NCI-H1930 (cell line): ENCODE results near the gene TMEM203.
"Not testable (repeated sequence)": the region's sequence is repeated elsewhere in the genome, so short reads cannot be mapped to it uniquely, and the experiment has no call there.

ENCODE experiments used
- DNase-seq, 2 experiments: peaks; one replicate each; lab custom pipeline; 2025; lab: John Stamatoyannopoulos, UW

TMEM203 gene

GRCh38 chr9:137205126-137206069 is at the start of gene TMEM203, which contains the start of gene NDOR1:
TMEM203 (minus strand) TSS chr9:137205648; CDS start chr9:137205414, 234 bp downstream.
NDOR1 (plus strand) TSS chr9:137205700; CDS start chr9:137205778, 78 bp downstream.
- DNase-seq: peak; percentile 70 to 80

- peak; percentile 69 to 89 for DNase-seq
Measured at GRCh38 chr9:137254624-137255447, 49.4 kb upstream of the TMEM203 start, which contains the start of gene NELFB. NELFB (plus strand) TSS chr9:137255327.

GRCh38 chr9:137253717-137254623 is 48.5 kb upstream of the TMEM203 start:
- no peak for DNase-seq

GRCh38 chr9:137252555-137253506 is 47.4 kb upstream of the TMEM203 start:
- no peak for DNase-seq

- DNase-seq: no peak
Measured at GRCh38 chr9:137251490-137252268, 46.2 kb upstream of the TMEM203 start.

- no peak for DNase-seq
Measured at GRCh38 chr9:137251194-137251461, 45.7 kb upstream of the TMEM203 start, which contains the start of gene STPG3. STPG3 (plus strand) TSS chr9:137251286; CDS start chr9:137251287, 1 bp downstream.

- DNase-seq: no peak
Measured at GRCh38 chr9:137250329-137251193, 45.1 kb upstream of the TMEM203 start.

GRCh38 chr9:137247916-137248175 is 42.4 kb upstream of the TMEM203 start:
- no peak for DNase-seq

GRCh38 chr9:137247135-137247915 is 41.9 kb upstream of the TMEM203 start:
- DNase-seq: no peak

- no peak for DNase-seq
Measured at GRCh38 chr9:137245450-137246421, 40.3 kb upstream of the TMEM203 start.

- DNase-seq: no peak
Measured at GRCh38 chr9:137244486-137245449, 39.3 kb upstream of the TMEM203 start.

GRCh38 chr9:137243626-137244485 is 38.4 kb upstream of the TMEM203 start:
- no peak for DNase-seq

- not testable (repeated sequence) for DNase-seq
Measured at GRCh38 chr9:137243266-137243625, 37.8 kb upstream of the TMEM203 start.

GRCh38 chr9:137242269-137243203 is 37.1 kb upstream of the TMEM203 start:
- DNase-seq: no peak
